GM18499 (cell line): ENCODE data around the gene HECA.
"Not testable (repeated sequence)": the region's sequence is repeated elsewhere in the genome, so short reads cannot be mapped to it uniquely, and the experiment has no call there.

Experiments used
- ATAC-seq: cut with Tn5 transposase; IDR thresholded peaks from one replicate; pipeline ENCODE4 v1.9.1; 2021; ENCODE audit warnings: moderate number of reproducible peaks; ENCODE audit not compliant: insufficient read depth, unreplicated experiment

HECA gene

GRCh38 chr6:139157086-139157485 lies 22.2 kb downstream of the HECA start:
- not testable (repeated sequence) for ATAC-seq

- no peak for ATAC-seq
These were observed 24.1 kb downstream of the HECA start for GRCh38 chr6:139159016-139159415.

- ATAC-seq = no peak
These were observed 26.3 kb downstream of the HECA start for GRCh38 chr6:139161169-139161568.

- ATAC-seq = peak; percentile 97
These were observed 27.0 kb downstream of the HECA start for GRCh38 chr6:139161817-139162284.

- no peak for ATAC-seq
These were observed 29.1 kb downstream of the HECA start for GRCh38 chr6:139164001-139164400.

GRCh38 chr6:139165324-139165723 lies 30.4 kb downstream of the HECA start:
- no peak for ATAC-seq

- ATAC-seq = no peak
These were observed 31.5 kb downstream of the HECA start for GRCh38 chr6:139166238-139166955.

- ATAC-seq = no peak
These were observed 32.1 kb downstream of the HECA start for GRCh38 chr6:139166956-139167313.

GRCh38 chr6:139172151-139172550 lies 37.3 kb downstream of the HECA start:
- ATAC-seq = no peak

- ATAC-seq = peak; percentile 45
These were observed 37.7 kb downstream of the HECA start for GRCh38 chr6:139172567-139172966.

- ATAC-seq = no peak
These were observed 38.3 kb downstream of the HECA start for GRCh38 chr6:139173172-139173571.

GRCh38 chr6:139173822-139174221 lies 38.9 kb downstream of the HECA start:
- ATAC-seq = no peak

GRCh38 chr6:139174961-139175360 lies 40.1 kb downstream of the HECA start:
- ATAC-seq = no peak

- no peak for ATAC-seq
These were observed 40.6 kb downstream of the HECA start for GRCh38 chr6:139175389-139175948.

- ATAC-seq = no peak
These were observed 46.4 kb downstream of the HECA start for GRCh38 chr6:139181236-139181635.

- no peak for ATAC-seq
These were observed 49.2 kb downstream of the HECA start for GRCh38 chr6:139184047-139184446.

- no peak for ATAC-seq
These were observed 49.6 kb downstream of the HECA start for GRCh38 chr6:139184459-139184858.

- no peak for ATAC-seq
These were observed 51.4 kb downstream of the HECA start for GRCh38 chr6:139186242-139186641.

- no peak for ATAC-seq
These were observed 51.8 kb downstream of the HECA start for GRCh38 chr6:139186692-139187091.

- ATAC-seq = no peak
These were observed 52.6 kb downstream of the HECA start for GRCh38 chr6:139187489-139187888.

GRCh38 chr6:139189665-139190064 lies 54.8 kb downstream of the HECA start:
- no peak for ATAC-seq

- no peak for ATAC-seq
These were observed 59.9 kb downstream of the HECA start for GRCh38 chr6:139194740-139195139.
